ENCODE results near the gene NDUFB4.

NDUFB4 gene

DNA sequence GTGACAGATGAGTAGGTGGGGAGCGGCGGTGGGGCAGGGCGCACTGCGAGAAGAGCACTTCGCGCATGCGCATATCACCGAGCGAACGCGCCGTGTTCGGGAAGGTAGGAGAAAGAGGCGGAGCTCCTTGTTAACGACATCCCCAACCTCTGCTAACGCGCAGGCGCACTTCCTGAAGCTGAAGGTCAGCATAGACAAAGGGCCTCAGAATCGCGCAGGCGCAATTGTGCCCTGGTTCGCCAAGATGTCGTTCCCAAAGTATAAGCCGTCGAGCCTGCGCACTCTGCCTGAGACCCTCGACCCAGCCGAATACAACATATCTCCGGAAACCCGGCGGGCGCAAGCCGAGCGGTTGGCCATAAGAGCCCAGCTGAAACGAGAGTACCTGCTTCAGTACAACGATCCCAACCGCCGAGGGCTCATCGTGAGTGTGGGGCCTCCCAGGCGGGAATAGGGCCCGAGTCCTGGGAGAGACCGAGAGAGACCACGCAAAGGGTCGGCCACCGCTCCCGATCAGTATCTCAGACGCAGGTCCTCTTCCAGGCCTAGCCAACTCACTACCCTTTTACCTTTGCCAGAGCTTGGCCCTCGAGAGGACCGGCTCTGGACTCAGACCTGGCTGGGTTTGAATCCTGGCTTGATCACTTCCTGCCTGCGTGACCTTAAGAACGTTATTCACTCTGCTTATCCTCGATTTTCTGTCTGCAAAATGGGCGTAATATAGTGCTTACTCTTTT is at the start of gene NDUFB4 (continued):
- TF ChIP-seq ZNF670 (tag by site-specific recombination; IDR thresholded peaks at IDR 0.05; ENCODE audit: low read depth) = no peak
- TF ChIP-seq ZNF521 (tag by site-specific recombination; IDR thresholded peaks at IDR 0.05) = no peak
- no peak for TF ChIP-seq ZNF571 (tag by site-specific recombination; IDR thresholded peaks at IDR 0.05)
- TF ChIP-seq TCF7L2 (IDR thresholded peaks at IDR 0.05; ENCODE audit: borderline replicate concordance, low read depth, low read length) = no peak
- TF ChIP-seq ZNF214 (tag by site-specific recombination; IDR thresholded peaks at IDR 0.05; ENCODE audit: borderline replicate concordance) = no peak
- TF ChIP-seq ZNF223 (tag by site-specific recombination; IDR thresholded peaks at IDR 0.05) = no peak
- peak; percentile 50 for TF ChIP-seq SP2 (tag by site-specific recombination; IDR thresholded peaks at IDR 0.05)
- TF ChIP-seq ZNF2 (tag by site-specific recombination; IDR thresholded peaks at IDR 0.05) = peak; percentile 26; the same call in 1 of the 2 replicates
- TF ChIP-seq ZNF639 (tag by site-specific recombination; IDR thresholded peaks at IDR 0.05) = no peak
- TF ChIP-seq, protein P1, sequence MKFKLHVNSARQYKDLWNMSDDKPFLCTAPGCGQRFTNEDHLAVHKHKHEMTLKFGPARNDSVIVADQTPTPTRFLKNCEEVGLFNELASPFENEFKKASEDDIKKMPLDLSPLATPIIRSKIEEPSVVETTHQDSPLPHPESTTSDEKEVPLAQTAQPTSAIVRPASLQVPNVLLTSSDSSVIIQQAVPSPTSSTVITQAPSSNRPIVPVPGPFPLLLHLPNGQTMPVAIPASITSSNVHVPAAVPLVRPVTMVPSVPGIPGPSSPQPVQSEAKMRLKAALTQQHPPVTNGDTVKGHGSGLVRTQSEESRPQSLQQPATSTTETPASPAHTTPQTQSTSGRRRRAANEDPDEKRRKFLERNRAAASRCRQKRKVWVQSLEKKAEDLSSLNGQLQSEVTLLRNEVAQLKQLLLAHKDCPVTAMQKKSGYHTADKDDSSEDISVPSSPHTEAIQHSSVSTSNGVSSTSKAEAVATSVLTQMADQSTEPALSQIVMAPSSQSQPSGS (tag by site-specific recombination; IDR thresholded peaks at IDR 0.05; ENCODE audit: low read depth) = no peak
- TF ChIP-seq ZNF473 (tag by site-specific recombination; IDR thresholded peaks at IDR 0.05) = no peak
- TF ChIP-seq ZNF140 (tag by site-specific recombination; IDR thresholded peaks at IDR 0.05) = no peak
- no peak for TF ChIP-seq YY2 (tag by site-specific recombination; IDR thresholded peaks at IDR 0.05)
- no peak for TF ChIP-seq ZNF133 (tag by site-specific recombination; IDR thresholded peaks at IDR 0.05)
- no peak for TF ChIP-seq ZNF776 (tag by site-specific recombination; IDR thresholded peaks at IDR 0.05; ENCODE audit: borderline replicate concordance)
- TF ChIP-seq ZNF292 (tag by site-specific recombination; IDR thresholded peaks at IDR 0.05; ENCODE audit: borderline replicate concordance, low read depth) = no peak
- TF ChIP-seq SP7 (tag by site-specific recombination; IDR thresholded peaks at IDR 0.05) = no peak
- TF ChIP-seq ZNF777 (tag by site-specific recombination; IDR thresholded peaks at IDR 0.05; ENCODE audit: borderline replicate concordance) = no peak; the same call in 1 of the 2 replicates
- no peak for TF ChIP-seq ZBTB8A (tag by site-specific recombination; IDR thresholded peaks at IDR 0.05)
- no peak for TF ChIP-seq SCRT2 (tag by site-specific recombination; IDR thresholded peaks at IDR 0.05)
- no peak for TF ChIP-seq ZNF248 (tag by site-specific recombination; IDR thresholded peaks at IDR 0.05)
- TF ChIP-seq, protein P2, sequence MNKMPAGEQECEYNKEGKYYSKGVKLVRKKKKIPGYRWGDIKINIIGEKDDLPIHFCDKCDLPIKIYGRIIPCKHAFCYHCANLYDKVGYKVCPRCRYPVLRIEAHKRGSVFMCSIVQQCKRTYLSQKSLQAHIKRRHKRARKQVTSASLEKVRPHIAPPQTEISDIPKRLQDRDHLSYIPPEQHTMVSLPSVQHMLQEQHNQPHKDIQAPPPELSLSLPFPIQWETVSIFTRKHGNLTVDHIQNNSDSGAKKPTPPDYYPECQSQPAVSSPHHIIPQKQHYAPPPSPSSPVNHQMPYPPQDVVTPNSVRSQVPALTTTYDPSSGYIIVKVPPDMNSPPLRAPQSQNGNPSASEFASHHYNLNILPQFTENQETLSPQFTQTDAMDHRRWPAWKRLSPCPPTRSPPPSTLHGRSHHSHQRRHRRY (tag by site-specific recombination; IDR thresholded peaks at IDR 0.05) = no peak
- TF ChIP-seq, protein P3, sequence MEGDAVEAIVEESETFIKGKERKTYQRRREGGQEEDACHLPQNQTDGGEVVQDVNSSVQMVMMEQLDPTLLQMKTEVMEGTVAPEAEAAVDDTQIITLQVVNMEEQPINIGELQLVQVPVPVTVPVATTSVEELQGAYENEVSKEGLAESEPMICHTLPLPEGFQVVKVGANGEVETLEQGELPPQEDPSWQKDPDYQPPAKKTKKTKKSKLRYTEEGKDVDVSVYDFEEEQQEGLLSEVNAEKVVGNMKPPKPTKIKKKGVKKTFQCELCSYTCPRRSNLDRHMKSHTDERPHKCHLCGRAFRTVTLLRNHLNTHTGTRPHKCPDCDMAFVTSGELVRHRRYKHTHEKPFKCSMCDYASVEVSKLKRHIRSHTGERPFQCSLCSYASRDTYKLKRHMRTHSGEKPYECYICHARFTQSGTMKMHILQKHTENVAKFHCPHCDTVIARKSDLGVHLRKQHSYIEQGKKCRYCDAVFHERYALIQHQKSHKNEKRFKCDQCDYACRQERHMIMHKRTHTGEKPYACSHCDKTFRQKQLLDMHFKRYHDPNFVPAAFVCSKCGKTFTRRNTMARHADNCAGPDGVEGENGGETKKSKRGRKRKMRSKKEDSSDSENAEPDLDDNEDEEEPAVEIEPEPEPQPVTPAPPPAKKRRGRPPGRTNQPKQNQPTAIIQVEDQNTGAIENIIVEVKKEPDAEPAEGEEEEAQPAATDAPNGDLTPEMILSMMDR (tag by site-specific recombination; IDR thresholded peaks at IDR 0.05) = no peak
- no peak for TF ChIP-seq KLF7 (tag by site-specific recombination; IDR thresholded peaks at IDR 0.05; ENCODE audit: borderline replicate concordance)
- no peak for TF ChIP-seq GLI4 (tag by site-specific recombination; IDR thresholded peaks at IDR 0.05)
- TF ChIP-seq, protein P4, sequence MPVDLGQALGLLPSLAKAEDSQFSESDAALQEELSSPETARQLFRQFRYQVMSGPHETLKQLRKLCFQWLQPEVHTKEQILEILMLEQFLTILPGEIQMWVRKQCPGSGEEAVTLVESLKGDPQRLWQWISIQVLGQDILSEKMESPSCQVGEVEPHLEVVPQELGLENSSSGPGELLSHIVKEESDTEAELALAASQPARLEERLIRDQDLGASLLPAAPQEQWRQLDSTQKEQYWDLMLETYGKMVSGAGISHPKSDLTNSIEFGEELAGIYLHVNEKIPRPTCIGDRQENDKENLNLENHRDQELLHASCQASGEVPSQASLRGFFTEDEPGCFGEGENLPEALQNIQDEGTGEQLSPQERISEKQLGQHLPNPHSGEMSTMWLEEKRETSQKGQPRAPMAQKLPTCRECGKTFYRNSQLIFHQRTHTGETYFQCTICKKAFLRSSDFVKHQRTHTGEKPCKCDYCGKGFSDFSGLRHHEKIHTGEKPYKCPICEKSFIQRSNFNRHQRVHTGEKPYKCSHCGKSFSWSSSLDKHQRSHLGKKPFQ (tag by site-specific recombination; IDR thresholded peaks at IDR 0.05) = no peak
- TF ChIP-seq ZNF558 (tag by site-specific recombination; IDR thresholded peaks at IDR 0.05) = no peak
- TF ChIP-seq ZNF335 (tag by site-specific recombination; conservative IDR thresholded peaks at IDR 0.05) = peak; percentile 84
- TF ChIP-seq KLF9 (tag by site-specific recombination; IDR thresholded peaks at IDR 0.05; ENCODE audit: low read depth) = no peak

Data from HEK293 (cell line).